ENCODE measurements around the gene ADD2.

DNA sequence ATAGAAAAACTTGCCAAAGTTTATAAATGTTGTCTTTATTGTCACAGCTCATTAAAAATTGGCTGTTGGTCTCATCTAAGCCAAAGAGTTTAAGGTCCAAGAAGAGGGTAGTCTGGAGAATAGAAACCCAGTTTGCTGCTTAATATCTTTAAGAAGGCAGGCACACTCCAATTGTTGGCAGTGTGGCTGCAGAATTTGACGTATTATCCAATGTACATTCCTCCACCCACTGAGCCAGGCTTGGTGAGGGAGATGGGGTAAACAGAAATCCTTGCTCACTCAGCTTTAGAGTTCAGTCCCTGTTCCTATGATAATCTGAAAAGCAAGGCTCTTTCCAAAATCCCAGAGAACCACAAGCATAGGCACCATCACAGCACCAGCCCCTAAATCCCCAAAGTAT is 10.7 kb upstream of the ADD2 start:
- TF ChIP-seq, protein P1, sequence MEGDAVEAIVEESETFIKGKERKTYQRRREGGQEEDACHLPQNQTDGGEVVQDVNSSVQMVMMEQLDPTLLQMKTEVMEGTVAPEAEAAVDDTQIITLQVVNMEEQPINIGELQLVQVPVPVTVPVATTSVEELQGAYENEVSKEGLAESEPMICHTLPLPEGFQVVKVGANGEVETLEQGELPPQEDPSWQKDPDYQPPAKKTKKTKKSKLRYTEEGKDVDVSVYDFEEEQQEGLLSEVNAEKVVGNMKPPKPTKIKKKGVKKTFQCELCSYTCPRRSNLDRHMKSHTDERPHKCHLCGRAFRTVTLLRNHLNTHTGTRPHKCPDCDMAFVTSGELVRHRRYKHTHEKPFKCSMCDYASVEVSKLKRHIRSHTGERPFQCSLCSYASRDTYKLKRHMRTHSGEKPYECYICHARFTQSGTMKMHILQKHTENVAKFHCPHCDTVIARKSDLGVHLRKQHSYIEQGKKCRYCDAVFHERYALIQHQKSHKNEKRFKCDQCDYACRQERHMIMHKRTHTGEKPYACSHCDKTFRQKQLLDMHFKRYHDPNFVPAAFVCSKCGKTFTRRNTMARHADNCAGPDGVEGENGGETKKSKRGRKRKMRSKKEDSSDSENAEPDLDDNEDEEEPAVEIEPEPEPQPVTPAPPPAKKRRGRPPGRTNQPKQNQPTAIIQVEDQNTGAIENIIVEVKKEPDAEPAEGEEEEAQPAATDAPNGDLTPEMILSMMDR (IDR thresholded peaks at IDR 0.05; ENCODE audit: low read depth, low read length, poor library complexity, severe bottlenecking) = no peak
- no peak for TF ChIP-seq EZH2phosphoT487 (IDR thresholded peaks at IDR 0.05; ENCODE audit: borderline replicate concordance, low read length)

Data from DOHH2 (cell line).